Stimulated activated CD4-positive, alpha-beta T cell treated with anti-CD3 and anti-CD28 coated beads, Interleukin-1b, Interleukin-23, amount 100 ng/mL, for 48 hours (primary cell): ENCODE data around the gene SCYL2.
"Not testable (repeated sequence)": the region's sequence is repeated elsewhere in the genome, so short reads cannot be mapped to it uniquely, and the experiment has no call there.

Source experiments
- DNase-seq: peaks from one replicate; pipeline ENCODE4 v3.0.0-alpha.2; 2020

SCYL2 gene

GRCh38 chr12:100265107-100265506, 1.9 kb upstream of the SCYL2 start:
- DNase-seq = not testable (repeated sequence)

DNA sequence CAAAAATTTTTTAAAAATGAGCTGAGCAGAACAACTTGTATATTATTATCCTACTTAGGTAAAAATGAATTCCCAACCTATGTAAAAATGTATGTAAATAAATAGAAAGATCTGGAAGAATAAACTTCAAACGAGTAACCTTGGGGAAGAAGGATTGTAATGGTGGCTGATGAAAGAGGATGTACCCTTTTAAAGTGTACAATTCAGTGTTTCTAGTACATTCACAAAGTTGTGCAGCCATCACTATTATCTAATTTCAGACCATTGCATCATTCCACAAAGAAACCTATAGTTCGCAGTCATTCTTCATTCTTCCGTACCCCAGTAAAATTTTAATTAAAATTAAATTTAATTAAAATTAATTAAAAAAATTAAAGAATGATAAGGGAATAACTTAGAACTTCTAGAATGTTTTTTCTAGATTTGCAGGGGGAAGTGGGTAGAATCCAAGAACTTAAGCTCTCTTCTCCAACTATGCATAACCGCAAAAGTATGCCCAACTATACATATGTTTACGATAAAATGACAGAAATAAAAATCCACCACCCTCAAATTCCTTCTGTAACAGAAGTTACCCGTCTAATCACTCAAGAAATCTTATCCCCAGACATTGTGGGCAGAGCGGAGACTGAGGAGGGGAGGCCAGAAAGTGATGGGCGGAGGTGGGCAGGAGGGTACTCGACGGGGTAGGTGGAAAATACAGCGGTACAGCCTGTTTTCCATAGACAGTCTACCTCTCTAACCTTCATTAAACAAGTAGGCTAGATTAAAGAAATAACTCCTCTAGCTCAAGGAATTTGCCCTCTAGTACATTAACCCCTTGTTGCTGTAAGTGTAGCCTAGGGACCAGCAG, 1.0 kb upstream of the SCYL2 start:
- DNase-seq = no peak

DNA sequence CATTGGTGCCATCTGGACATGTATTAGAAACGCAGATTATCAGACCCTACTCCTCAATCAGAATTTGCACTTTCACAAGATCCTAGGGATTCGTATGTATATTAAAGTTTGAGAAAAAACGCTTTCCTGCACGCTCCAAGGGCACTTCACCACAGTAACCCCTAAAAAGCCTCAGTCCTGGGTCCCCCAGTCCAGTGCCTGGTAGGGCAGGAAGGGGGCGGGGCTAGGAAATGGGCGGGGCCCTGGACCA, 467 bp upstream of the SCYL2 start:
- no peak for DNase-seq

GRCh38 chr12:100267603-100268281, 765 bp downstream of the SCYL2 start:
- DNase-seq = no peak

DNA sequence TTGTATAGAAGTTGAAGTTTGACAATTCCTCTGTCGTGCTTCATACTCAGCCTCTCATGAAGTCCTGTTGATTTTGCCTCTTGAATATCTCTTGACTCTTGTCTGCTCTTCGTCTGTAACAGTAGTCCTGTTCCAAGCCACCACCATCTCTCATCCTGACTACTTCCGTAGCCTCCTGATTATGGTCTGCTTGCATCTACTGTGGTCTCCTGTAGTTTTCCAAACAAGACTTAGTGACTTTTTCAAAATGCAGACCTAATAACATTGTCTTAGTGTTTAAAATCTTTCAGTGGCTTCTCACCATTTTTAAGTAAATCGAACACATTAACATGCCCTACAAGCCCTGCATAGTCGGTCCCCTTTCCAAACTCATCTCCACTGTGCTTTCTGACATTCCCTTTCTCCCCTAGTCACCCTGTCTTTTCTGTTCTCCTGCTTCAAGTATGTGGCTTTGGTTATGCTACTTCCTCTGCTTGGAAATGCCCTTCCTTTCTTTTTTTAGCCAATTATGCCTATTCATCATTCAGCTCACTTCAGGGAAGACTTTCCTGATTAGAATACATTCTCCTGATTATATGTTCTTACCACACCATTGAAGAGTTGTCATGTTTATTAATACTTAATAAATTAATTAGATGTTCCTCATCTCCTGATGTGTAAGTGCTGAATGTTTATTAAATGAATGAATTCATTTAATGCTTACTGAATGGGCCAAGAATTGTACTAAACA, 2.0 kb downstream of the SCYL2 start:
- DNase-seq = no peak

- DNase-seq = no peak
Observed at GRCh38 chr12:100273782-100274181, 6.8 kb downstream of the SCYL2 start.

DNA sequence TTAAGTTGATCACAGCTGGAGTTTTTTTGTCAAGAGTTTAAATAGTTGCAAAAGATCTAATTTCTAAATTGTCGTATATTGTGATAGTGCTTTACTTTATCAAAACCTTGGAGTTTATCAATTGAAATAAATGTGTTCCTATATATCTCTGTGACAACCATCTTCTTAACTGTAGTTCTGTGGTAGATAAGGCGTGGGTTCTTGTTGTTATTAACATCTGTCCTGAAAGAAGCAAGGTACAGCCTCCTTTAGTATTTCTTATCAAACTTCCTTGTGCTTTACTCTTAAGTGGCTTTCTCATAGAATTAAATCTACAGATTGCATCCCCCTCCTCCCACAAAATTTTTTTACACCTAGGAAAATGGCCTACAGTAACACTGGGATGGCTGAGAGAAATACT, 7.3 kb downstream of the SCYL2 start:
- DNase-seq = no peak

GRCh38 chr12:100279159-100279558, 12.2 kb downstream of the SCYL2 start:
- no peak for DNase-seq

DNA sequence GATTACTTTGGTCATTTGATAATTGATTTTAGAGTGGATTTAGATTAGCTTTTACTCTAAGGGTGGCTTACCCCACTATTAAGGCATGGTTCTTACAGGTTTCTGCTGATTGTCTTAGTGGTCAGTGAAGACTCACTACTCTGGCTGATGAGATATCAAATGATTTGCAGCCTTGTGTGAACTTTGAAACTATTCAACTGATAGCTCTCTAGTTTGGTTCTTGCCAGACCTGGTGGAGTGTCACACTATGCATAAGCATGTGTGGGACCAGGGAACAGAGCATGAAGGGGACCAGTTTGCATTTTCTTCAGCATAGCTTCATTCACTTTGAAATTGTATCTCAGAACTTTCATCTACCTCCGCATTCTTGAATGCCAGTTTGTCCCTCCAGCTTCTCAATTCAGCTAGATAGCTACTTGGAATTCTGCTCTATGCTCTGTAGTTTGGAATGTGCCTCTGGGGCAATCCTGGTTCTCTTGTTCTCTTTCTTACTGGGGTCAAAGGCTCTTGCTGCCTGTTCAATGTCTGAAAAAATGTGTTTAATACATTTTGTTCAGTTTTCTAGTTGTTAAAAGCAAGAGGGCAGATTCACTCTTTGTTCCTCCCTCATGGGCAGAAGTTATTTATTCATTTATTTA, 12.7 kb downstream of the SCYL2 start:
- no peak for DNase-seq

- not testable (repeated sequence) for DNase-seq
Observed at GRCh38 chr12:100284556-100284955, 17.6 kb downstream of the SCYL2 start.

DNA sequence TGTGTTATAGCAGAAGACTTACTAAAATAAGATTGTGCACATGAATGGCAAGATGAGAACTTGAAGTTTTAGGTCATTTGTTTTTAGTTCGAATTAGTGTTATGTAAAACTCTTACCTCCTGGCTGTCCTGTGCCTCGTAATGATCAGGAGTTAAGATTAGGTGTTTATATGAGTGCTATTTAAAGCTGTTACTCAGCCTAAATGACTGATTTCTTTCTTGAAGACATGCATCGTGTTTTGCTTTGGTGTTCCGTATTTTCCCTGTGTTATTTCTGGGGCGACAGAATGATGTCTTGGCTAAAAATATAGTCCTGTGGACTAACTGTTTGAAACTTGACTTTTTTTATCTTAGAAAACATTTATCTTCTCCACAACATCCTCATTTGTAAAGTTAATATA, 22.1 kb downstream of the SCYL2 start:
- DNase-seq = no peak

DNA sequence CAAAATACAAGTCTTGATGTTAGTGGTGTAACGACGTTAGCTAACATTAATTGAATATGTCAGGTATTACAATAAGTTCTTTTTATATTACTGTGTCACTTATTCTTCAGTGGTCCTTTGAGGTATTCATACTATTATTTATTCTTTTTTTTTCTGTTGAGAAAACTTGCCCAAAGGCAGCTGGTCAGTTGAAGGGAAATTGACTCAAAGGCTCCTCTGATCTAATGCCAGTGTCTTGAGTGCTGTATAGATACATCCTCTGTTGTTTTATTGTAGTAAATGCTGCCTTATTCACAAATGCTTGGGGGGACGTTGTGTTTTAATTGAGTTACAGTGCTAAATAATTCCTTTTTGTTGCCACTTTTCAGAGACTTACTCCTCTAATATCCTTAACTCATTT, 23.0 kb downstream of the SCYL2 start:
- no peak for DNase-seq

DNA sequence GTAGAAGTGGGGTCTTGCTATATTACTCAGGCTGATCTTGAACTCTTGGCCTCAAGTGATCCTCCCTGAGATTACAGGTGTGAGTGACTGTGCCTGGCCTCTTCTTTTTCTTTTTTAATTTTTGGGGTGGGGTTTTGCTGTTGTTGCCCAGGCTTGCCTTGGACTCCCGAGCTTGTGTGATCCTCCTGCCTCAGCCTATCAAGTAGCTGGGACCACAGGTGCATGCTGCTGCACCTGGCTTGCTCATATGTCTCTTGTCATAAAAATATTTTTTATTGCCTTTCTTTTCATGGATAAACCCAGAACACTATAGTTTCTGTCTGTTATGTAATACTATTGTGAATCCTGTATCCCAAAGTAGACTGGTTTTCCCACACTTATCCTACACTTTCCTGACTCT, 26.0 kb downstream of the SCYL2 start:
- DNase-seq = no peak

DNA sequence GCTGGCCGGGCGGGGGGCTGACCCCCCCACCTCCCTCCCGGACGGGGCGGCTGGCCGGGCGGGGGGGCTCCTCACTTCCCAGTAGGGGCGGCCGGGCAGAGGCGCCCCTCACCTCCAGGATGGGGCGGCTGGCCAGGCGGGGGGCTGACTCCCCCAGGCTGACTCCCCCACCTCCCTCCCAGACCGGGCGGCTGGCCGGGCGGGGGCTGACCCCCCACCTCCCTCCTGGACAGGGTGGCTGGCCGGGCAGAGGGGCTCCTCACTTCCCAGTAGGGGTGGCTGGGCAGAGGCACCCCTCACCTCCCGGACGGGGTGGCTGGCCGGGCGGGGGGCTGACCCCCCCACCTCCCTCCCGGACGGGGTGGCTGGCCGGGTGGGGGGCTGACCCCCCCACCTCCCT, 27.4 kb downstream of the SCYL2 start:
- not testable (repeated sequence) for DNase-seq

DNA sequence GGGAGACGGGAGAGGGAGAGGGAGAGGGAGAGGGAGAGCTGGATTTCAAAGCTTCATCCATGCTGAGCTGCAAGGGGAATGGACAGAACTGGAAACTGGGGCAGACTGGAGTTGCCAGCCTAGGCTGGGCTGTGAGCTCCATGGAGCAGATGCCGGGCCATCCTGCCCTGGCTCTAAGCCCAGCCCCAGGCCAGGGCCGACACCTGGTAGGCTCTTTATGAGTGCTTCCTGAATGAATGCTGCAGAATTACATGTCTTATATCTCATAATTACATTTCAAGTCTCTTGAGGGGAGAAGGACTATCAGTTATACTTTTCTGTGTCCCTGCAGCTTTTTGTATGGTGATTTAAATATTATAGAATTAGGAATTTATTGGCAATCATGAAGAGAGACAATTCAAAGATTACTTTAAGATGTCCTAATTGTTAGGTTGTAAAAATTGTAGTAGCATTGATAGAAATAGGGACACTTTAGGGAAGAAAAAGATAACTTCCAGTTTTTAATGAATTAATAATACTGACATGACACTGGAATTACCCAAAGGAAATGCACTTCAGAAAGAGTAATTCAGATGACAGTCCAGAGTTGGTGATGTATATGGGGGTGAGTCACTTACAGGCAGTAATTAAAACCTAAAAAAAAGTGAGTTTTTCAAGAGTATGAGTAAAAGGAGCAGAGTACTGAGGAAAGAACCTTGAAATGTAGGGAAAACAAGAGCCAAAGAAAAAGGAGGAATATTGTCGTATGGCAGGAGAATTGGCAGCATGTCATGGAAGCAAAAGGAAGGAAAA, 29.0 kb downstream of the SCYL2 start:
- DNase-seq = no peak

DNA sequence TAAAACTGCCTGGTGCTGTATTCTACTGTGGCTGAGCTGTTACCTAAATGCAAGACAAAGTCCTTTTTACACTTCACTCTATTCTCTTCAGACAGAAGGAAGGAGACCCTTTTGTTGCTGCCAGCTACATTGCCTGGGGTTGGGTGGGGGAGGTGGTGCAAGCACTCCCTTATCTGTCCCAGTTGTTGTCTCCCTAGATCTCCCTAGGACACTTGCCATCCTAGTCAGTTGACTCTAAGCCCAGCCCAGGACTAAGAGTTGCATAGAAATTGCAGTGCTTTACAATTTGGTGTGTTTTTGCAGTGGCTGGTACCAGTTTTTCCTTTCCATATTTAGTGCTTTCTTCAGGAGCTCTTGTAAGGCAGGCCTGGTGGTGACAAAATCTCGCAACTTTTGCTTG, 35.1 kb downstream of the SCYL2 start:
- DNase-seq = no peak

DNA sequence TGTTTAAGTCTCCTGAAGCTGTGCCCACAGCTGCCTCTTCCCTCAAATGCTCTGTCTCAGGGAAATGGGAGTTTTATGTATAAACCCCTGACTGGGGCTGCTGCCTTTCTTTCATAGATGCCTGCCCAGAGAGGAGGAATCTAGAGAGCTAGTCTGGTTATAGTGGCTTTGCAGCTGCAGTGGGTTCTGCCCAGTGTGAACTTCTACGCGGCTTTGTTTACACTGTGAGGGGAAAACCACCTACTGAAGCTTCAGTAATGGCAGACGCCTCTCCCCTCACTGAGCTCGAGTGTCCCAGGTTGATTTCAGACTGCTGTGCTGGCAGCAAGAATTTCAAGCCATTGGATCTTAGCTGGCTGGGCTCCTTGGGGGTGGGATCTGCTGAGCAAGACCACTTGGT, 36.9 kb downstream of the SCYL2 start:
- DNase-seq = no peak

DNA sequence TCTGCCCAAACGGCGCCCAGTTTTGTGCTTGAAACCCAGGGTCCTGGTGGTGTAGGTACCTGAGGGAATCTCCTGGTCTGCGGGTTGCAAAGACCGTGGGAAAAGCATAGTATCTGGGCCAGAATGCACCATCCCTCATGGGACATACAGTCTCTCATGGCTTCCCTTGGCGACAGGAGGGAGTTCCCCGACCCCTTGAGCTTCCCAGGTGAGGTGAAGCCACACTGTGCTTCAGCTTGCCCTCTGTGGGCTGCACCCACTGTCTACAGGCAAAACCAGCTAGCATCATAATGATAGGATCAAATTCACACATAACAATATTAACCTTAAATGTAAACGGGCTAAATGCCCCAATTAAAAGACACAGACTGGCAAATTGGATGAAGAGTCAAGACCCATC, 37.4 kb downstream of the SCYL2 start:
- not testable (repeated sequence) for DNase-seq

DNA sequence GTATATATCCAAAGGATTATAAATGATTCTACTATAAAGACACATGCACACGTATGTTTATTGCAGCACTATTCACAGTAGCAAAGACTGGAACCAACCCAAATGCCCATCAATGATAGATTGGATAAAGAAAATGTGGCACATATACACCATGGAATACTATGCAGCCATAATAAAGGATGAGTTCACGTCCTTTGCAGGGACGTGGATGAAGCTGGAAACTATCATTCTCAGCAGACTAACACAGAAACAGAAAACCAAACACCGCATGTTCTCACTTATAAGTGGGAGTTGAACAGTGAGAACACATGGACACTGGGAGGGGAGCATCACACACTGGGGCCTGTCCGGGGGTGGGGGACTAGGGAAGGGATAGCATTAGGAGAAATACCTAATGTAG, 41.2 kb downstream of the SCYL2 start:
- DNase-seq = not testable (repeated sequence)

- DNase-seq = no peak
Observed at GRCh38 chr12:100311317-100311716, 44.3 kb downstream of the SCYL2 start.

GRCh38 chr12:100317371-100317770, 50.4 kb downstream of the SCYL2 start:
- no peak for DNase-seq

GRCh38 chr12:100324498-100324897, 57.5 kb downstream of the SCYL2 start:
- DNase-seq = no peak

GRCh38 chr12:100326208-100326607, 59.2 kb downstream of the SCYL2 start:
- DNase-seq = no peak
